Type B pancreatic cell (in vitro differentiated cells): ENCODE data around the gene HRH1. TPM values are rescaled to one million over a fixed set of nuclear protein-coding genes. Genes with fewer than 3 reads are reported as not detected.

ENCODE experiments used
- DNase-seq: peaks from one replicate; pipeline ENCODE4 v3.0.0; 2021; ENCODE audit warnings: mixed read lengths; ENCODE audit not compliant: unreplicated experiment; ENCODE audit errors: extremely low spot score
- H3K27ac Mint-ChIP-seq: 2 replicates; pipeline ENCODE4 v1.8.0; 2021; ENCODE audit warnings: mild to moderate bottlenecking, mixed read lengths
- H3K27me3 Mint-ChIP-seq: 2 replicates; pipeline ENCODE4 v1.8.0; 2021; ENCODE audit warnings: mixed read lengths
- H3K36me3 Mint-ChIP-seq: 2 replicates; pipeline ENCODE4 v1.8.0; 2021; ENCODE audit warnings: mixed read lengths
- H3K4me1 Mint-ChIP-seq: one replicate; pipeline ENCODE4 v1.8.0; 2021; ENCODE audit warnings: mixed read lengths; ENCODE audit not compliant: unreplicated experiment
- H3K4me3 Mint-ChIP-seq: 2 replicates; pipeline ENCODE4 v1.8.0; 2021; ENCODE audit warnings: mild to moderate bottlenecking, mixed read lengths
- H3K9me3 Mint-ChIP-seq: 2 replicates; pipeline ENCODE4 v1.8.0; 2021; ENCODE audit warnings: mixed read lengths
- total RNA-seq: library from RNA; stranded (reverse); gene quantifications from 2 replicates; pipeline ENCODE4 v1.2.1, GENCODE V29; 2021; ENCODE audit warnings: low replicate concordance
- TF ChIP-seq, protein P1 (sequence below): fragments of 200-600 bp; sonication (generic); conservative IDR thresholded peaks from 2 replicates; pipeline ENCODE4 v1.5.0; 2021; ENCODE audit warnings: antibody characterized with exemption, mild to moderate bottlenecking

The HRH1 gene
- total RNA-seq, 1 donor from 2014 or later, result 4.7 TPM

DNA sequence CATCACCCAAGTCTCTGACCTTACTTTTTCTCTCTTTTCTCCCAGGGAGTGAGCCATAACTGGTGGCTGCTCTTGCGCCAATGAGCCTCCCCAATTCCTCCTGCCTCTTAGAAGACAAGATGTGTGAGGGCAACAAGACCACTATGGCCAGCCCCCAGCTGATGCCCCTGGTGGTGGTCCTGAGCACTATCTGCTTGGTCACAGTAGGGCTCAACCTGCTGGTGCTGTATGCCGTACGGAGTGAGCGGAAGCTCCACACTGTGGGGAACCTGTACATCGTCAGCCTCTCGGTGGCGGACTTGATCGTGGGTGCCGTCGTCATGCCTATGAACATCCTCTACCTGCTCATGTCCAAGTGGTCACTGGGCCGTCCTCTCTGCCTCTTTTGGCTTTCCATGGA, 104.7 kb downstream of the HRH1 start:
- TF ChIP-seq, protein P1, sequence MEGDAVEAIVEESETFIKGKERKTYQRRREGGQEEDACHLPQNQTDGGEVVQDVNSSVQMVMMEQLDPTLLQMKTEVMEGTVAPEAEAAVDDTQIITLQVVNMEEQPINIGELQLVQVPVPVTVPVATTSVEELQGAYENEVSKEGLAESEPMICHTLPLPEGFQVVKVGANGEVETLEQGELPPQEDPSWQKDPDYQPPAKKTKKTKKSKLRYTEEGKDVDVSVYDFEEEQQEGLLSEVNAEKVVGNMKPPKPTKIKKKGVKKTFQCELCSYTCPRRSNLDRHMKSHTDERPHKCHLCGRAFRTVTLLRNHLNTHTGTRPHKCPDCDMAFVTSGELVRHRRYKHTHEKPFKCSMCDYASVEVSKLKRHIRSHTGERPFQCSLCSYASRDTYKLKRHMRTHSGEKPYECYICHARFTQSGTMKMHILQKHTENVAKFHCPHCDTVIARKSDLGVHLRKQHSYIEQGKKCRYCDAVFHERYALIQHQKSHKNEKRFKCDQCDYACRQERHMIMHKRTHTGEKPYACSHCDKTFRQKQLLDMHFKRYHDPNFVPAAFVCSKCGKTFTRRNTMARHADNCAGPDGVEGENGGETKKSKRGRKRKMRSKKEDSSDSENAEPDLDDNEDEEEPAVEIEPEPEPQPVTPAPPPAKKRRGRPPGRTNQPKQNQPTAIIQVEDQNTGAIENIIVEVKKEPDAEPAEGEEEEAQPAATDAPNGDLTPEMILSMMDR, result no peak
- H3K27ac Mint-ChIP-seq, result no peak overlapping the region
- H3K9me3 Mint-ChIP-seq, result peaks cover 4% of the 10 kb centered on the region
- H3K4me1 Mint-ChIP-seq, result no peaks in the 10 kb centered on the region
- peaks cover 14% of the 10 kb centered on the region for H3K27me3 Mint-ChIP-seq
- no peak overlapping the region for H3K4me3 Mint-ChIP-seq
- H3K36me3 Mint-ChIP-seq, result peaks cover 7% of the 10 kb centered on the region
- DNase-seq, result no peak

DNA sequence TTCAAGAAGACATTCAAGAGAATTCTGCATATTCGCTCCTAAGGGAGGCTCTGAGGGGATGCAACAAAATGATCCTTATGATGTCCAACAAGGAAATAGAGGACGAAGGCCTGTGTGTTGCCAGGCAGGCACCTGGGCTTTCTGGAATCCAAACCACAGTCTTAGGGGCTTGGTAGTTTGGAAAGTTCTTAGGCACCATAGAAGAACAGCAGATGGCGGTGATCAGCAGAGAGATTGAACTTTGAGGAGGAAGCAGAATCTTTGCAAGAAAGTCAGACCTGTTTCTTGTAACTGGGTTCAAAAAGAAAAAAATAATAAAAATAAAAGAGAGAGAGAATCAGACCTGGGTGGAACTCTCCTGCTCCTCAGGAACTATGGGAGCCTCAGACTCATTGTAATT, 106.2 kb downstream of the HRH1 start:
- H3K4me1 Mint-ChIP-seq, result no peaks in the 10 kb centered on the region
- H3K27ac Mint-ChIP-seq, result no peak overlapping the region
- H3K9me3 Mint-ChIP-seq, result no peaks in the 10 kb centered on the region
- DNase-seq, result no peak
- TF ChIP-seq, protein P1, result no peak
- H3K27me3 Mint-ChIP-seq, result peaks cover 22% of the 10 kb centered on the region
- no peaks in the 10 kb centered on the region for H3K36me3 Mint-ChIP-seq
- no peak overlapping the region for H3K4me3 Mint-ChIP-seq

DNA sequence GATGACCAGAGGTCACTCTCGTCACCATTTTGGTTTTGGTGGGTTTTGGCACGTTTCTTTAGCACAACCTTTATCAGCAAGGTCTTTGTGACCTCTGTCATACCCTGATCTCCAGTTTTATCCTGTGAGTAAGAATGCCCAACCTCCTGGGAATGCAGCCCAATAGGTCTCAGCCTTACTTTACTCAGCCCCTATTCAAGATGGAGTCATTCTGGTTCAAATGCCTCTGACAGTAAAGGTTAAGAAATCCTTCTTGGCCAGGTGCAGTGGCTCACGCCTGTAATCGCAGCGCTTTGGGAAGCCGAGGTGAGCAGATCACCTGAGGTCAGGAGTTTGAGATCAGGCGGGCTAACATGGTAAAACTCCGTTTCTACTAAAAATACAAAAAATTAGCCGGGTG, 114.7 kb downstream of the HRH1 start:
- Mint-ChIP-seq H3K27me3 (peaks cover 12% of the 10 kb centered on the region), H3K4me3 (no peak overlapping the region), H3K9me3 (no peaks in the 10 kb centered on the region), H3K27ac (no peak overlapping the region), H3K4me1 (peaks cover 21% of the 10 kb centered on the region), H3K36me3 (no peaks in the 10 kb centered on the region)
- no peak for DNase-seq
- TF ChIP-seq, protein P1, result no peak

DNA sequence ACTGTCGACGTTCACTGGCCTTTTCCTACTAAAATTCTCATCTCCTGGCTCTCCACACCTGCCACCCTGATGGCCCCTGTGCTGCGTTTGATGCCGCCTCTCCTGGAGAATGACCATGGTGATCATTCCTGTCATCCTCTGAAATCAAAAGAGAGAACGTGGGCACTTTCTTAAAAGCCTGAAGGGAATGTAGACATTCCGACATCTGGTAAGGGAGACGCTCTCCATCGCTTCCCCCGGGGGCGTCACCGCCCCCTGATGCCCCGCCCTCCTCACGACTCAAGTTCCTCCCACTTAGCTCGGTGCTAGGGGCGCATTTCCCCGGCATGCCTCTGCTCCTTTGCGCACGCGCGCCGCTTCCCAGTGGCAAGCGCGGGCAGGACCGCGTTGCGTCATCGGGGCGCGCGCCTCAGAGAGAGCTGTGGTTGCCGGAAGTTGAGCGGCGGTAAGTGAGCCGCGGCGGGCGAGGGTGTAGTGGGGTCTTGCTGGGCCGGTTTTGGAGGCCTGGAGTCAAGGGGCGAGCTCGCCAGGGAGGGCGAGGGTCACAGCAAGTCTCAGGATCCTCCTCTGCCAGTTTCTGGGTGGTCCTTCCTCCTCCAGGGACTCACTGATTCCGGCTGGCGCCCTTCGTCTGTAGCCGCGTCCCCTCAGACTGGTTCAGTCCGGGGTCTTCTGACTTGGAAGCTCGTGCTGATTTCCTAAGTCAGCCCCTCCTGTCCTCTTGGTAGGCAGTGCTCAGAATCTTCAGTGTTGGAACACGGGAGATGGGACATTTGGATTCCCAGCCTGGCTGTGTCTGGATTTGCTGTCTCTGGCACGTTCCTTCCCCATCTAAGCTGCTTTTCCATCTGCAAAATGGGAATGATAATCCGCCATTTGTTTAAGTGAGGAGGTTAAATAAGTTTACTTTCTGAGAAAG, 118.0 kb downstream of the HRH1 start, which contains the start of gene ATG7:
Gene ATG7, plus strand, starts transcription at position 412 of the 919 bp plus-strand sequence. CDS start 26,299 bp downstream, outside the sequence.
- H3K4me3 Mint-ChIP-seq, result peak within 1 kb of the TSS; percentile 97
- peak; percentile 98 for DNase-seq
- TF ChIP-seq, protein P1, result no peak
- H3K9me3 Mint-ChIP-seq, result no peaks in the 10 kb centered on the region
- peaks cover 8% of the 10 kb centered on the region for H3K36me3 Mint-ChIP-seq
- peaks cover 2% of the 10 kb centered on the region for H3K27me3 Mint-ChIP-seq
- H3K27ac Mint-ChIP-seq, result peak within 1 kb of the TSS; percentile 97
- H3K4me1 Mint-ChIP-seq, result peaks cover 30% of the 10 kb centered on the region

DNA sequence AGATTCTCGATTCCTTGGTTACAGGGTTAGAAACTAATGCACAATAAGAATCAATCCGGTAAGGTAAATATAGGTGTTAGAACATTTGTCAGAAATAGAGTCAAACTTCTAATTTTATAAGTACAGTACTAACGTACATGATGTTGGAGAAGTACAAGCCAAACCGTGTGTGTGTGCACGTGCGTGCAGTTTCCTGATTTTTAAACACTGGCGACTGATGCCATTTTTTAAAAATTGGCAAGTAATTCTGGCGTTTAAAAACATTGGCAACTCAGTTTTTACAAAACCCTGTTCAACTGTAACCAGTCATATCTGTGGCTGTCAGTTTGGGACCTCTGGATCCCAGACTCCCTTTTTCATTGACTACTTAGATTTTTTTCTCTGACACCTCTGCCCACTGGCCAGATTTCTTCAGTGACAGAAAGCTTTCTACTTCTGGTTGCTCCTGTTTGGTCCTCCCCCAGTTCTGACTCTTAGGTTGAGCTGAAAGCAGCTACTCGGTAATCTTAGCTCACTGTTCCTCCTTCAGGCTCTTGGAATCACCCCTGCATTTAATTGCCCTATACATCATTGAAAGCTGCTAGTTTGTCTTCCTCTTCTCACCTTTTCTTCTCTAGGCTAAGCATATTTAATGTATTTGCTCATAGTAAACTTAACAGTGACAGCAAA, 118.7 kb downstream of the HRH1 start:
- H3K36me3 Mint-ChIP-seq, result peaks cover 8% of the 10 kb centered on the region
- no peaks in the 10 kb centered on the region for H3K9me3 Mint-ChIP-seq
- no peak for DNase-seq
- peaks cover 30% of the 10 kb centered on the region for H3K4me1 Mint-ChIP-seq
- TF ChIP-seq, protein P1, result no peak
- peak overlapping the region; percentile 97 for H3K4me3 Mint-ChIP-seq
- peak overlapping the region; percentile 97 for H3K27ac Mint-ChIP-seq
- no peaks in the 10 kb centered on the region for H3K27me3 Mint-ChIP-seq
